Epithelial cell of esophagus (primary cell): ENCODE results near the gene CFAP20.
A peak's percentile ranks its signal among the peaks of the same experiment; 100 is the strongest.

Source experiments
- DNase-seq: peaks from one replicate; pipeline ENCODE4 v3.0.0; 2010; ENCODE audit warnings: low read depth
- H3K4me3 ChIP-seq: 2 replicates; pipeline ENCODE4 v1.5.1; 2011; ENCODE audit warnings: mild to moderate bottlenecking, low read length, control low read depth
- TF ChIP-seq, protein P1 (sequence below): IDR thresholded peaks from 2 replicates; pipeline ENCODE4 v1.5.1; 2011; ENCODE audit warnings: low read depth, mild to moderate bottlenecking, low read length, control low read depth, inconsistent platforms; ENCODE audit not compliant: insufficient read depth; ENCODE audit errors: missing control alignments

CFAP20 gene

GRCh38 chr16:58118801-58119508 is 10.2 kb downstream of the CFAP20 start:
- DNase-seq: no peak
- TF ChIP-seq, protein P1, sequence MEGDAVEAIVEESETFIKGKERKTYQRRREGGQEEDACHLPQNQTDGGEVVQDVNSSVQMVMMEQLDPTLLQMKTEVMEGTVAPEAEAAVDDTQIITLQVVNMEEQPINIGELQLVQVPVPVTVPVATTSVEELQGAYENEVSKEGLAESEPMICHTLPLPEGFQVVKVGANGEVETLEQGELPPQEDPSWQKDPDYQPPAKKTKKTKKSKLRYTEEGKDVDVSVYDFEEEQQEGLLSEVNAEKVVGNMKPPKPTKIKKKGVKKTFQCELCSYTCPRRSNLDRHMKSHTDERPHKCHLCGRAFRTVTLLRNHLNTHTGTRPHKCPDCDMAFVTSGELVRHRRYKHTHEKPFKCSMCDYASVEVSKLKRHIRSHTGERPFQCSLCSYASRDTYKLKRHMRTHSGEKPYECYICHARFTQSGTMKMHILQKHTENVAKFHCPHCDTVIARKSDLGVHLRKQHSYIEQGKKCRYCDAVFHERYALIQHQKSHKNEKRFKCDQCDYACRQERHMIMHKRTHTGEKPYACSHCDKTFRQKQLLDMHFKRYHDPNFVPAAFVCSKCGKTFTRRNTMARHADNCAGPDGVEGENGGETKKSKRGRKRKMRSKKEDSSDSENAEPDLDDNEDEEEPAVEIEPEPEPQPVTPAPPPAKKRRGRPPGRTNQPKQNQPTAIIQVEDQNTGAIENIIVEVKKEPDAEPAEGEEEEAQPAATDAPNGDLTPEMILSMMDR: no peak

DNA sequence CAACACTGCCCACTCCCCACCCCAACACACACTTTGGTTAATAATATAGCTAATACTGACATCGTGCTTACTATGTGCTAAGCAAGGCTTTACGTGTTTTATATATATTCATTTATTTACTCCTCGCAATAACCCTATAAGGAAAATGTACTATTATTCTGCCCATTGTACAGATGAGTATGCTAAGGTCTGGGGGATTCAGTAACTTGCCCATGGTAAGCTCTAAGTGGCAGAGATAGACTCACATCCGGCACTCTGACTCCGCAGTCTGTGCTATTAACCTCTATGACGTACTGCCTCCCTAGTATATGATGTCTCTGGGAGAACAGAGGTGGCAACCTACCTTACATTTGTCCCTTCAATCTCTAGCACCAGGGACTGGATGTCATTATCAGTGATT is 12.7 kb downstream of the CFAP20 start:
- TF ChIP-seq, protein P1: no peak
- H3K4me3 ChIP-seq: no peak overlapping the region
- no peak for DNase-seq

More at GRCh38 chr16:58118801-58119508, 10.2 kb downstream of the CFAP20 start:
- H3K4me3 ChIP-seq: no peak overlapping the region

DNA sequence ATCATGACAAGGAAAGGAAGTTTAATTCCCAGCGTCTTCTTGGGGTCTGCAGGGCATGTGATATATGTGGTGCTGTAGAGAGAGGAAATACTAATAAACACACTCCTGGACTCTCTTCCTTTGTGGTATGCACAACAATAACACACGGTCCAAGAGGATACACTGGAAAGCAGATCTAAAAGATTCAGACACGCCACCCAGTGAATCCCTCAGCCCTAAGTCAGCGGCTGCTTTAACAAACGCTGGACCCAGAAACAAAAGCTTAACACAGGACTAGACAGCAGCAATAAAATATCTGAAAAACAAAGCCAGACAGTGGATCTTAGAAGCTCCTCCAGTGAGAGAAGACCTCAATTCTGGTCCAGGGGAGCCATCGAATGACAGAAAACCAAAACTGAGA is 13.1 kb downstream of the CFAP20 start:
- no peak overlapping the region for H3K4me3 ChIP-seq
- DNase-seq: no peak
- TF ChIP-seq, protein P1: no peak

- DNase-seq: no peak
- TF ChIP-seq, protein P1: no peak
- H3K4me3 ChIP-seq: no peak overlapping the region
Measured at GRCh38 chr16:58114827-58115825, 14.1 kb downstream of the CFAP20 start.

GRCh38 chr16:58111302-58111627 is 17.9 kb downstream of the CFAP20 start:
- no peak overlapping the region for H3K4me3 ChIP-seq
- TF ChIP-seq, protein P1: no peak
- DNase-seq: no peak

GRCh38 chr16:58110571-58111301 is 18.4 kb downstream of the CFAP20 start:
- H3K4me3 ChIP-seq: no peak overlapping the region
- TF ChIP-seq, protein P1: no peak
- peak; percentile 59 for DNase-seq
